Measurements from ENCODE around the gene PRKCH.
"Not testable (repeated sequence)": the region's sequence is repeated elsewhere in the genome, so short reads cannot be mapped to it uniquely, and the experiment has no call there.

GRCh38 chr14:61320170-61320569, 1.2 kb upstream of the PRKCH start:
- not testable (repeated sequence) for TF ChIP-seq IRF4 (IDR thresholded peaks at IDR 0.05; ENCODE audit: low read depth, low read length); USF2 (IDR thresholded peaks at IDR 0.05; ENCODE audit: borderline replicate concordance, low read depth, low read length); CTCF (IDR thresholded peaks at IDR 0.05 in 2 of 3, conservative IDR thresholded peaks at IDR 0.05 in 1 of 3; ENCODE audit: control insufficient read depth in 2 of 3, extremely low read depth in 1 of 3, insufficient read depth in 1 of 3, low read depth in 3 of 3, low read length in 3 of 3); MAX (IDR thresholded peaks at IDR 0.05; ENCODE audit: low read depth, low read length); ATF3 (IDR thresholded peaks at IDR 0.05; ENCODE audit: borderline replicate concordance, extremely low read depth, low read depth, low read length); GATAD2B (conservative IDR thresholded peaks at IDR 0.05; ENCODE audit: low read depth); IKZF1 (conservative IDR thresholded peaks at IDR 0.05)

Data from GM12878 (cell line).